Measurements from ENCODE around the gene SOD1. TPM values are rescaled to one million over a fixed set of nuclear protein-coding genes. Genes with fewer than 3 reads are reported as not detected.

SOD1 gene
- total and polyA plus RNA-seq, 2 of the 13 experiments (the other 11 are each of a cell fraction or from before 2014, with no cell fraction given) = 317 to 537 TPM

DNA sequence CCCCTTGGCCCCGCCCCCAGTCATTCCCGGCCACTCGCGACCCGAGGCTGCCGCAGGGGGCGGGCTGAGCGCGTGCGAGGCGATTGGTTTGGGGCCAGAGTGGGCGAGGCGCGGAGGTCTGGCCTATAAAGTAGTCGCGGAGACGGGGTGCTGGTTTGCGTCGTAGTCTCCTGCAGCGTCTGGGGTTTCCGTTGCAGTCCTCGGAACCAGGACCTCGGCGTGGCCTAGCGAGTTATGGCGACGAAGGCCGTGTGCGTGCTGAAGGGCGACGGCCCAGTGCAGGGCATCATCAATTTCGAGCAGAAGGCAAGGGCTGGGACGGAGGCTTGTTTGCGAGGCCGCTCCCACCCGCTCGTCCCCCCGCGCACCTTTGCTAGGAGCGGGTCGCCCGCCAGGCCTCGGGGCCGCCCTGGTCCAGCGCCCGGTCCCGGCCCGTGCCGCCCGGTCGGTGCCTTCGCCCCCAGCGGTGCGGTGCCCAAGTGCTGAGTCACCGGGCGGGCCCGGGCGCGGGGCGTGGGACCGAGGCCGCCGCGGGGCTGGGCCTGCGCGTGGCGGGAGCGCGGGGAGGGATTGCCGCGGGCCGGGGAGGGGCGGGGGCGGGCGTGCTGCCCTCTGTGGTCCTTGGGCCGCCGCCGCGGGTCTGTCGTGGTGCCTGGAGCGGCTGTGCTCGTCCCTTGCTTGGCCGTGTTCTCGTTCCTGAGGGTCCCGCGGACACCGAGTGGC is at the start of gene SOD1 (continued):
- TF ChIP-seq, protein P1, sequence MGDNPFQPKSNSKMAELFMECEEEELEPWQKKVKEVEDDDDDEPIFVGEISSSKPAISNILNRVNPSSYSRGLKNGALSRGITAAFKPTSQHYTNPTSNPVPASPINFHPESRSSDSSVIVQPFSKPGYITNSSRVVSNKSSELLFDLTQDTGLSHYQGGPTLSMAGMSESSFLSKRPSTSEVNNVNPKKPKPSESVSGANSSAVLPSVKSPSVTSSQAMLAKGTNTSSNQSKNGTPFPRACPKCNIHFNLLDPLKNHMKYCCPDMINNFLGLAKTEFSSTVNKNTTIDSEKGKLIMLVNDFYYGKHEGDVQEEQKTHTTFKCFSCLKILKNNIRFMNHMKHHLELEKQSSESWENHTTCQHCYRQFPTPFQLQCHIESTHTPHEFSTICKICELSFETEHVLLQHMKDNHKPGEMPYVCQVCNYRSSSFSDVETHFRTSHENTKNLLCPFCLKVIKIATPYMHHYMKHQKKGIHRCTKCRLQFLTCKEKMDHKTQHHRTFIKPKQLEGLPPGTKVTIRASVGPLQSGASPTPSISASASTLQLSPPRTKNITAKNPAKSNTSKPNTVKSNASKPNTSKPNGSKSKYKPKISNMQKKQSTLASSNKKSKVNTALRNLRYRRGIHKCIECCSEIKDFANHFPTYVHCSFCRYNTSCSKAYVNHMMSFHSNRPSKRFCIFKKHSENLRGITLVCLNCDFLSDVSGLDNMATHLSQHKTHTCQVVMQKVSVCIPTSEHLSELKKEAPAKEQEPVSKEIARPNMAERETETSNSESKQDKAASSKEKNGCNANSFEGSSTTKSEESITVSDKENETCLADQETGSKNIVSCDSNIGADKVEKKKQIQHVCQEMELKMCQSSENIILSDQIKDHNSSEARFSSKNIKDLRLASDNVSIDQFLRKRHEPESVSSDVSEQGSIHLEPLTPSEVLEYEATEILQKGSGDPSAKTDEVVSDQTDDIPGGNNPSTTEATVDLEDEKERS (CRISPR knock-in tag; IDR thresholded peaks at IDR 0.05) = no peak
- TF ChIP-seq ZNF749 (CRISPR knock-in tag; IDR thresholded peaks at IDR 0.05; ENCODE audit: borderline replicate concordance) (peak; percentile 69; the same call in 1 of the 2 replicates), EP300 (IDR thresholded peaks at IDR 0.05; ENCODE audit: low read depth in 2 of 2, low read length in 2 of 2) (no peak), EP300 (CRISPR knock-in tag; IDR thresholded peaks at IDR 0.05; ENCODE audit: borderline replicate concordance) (no peak), CBX1 (IDR thresholded peaks at IDR 0.05; ENCODE audit: low read depth) (peak; percentile 95), MEF2D (CRISPR knock-in tag; IDR thresholded peaks at IDR 0.05) (0 out of 2 replicates have a peak, but pooled peaks have one; percentile 44), AGO2 (optimal IDR thresholded peaks at IDR 0.05; ENCODE audit: low read depth, low read length) (peak; percentile 82), EED (CRISPR knock-in tag; IDR thresholded peaks at IDR 0.05) (peak; percentile 37; the same call in 1 of the 2 replicates)

GRCh38 chr21:31611445-31611844 is 48.0 kb upstream of the SOD1 start:
- BruUV-seq (replicated peaks) = no TSS peak
- H3K4me3 ChIP-seq (replicated peaks in 1 of 3; ENCODE audit: insufficient read depth in 1 of 3, low read depth in 2 of 3, low read length in 3 of 3) = no peak overlapping the region
- 37% methylated on average over 7 of the region's 7 CpGs for WGBS (ENCODE audit: low lambda C conversion rate)
- FAIRE-seq (no peak), DNase-seq (ENCODE audit: low spot score) (no peak), ATAC-seq (no peak)
- ChIA-PET POLR2A (no interaction called here), CTCF (ENCODE audit: low intra/inter-chr PET ratio, low total read pairs) (no interaction called here)
- in situ Hi-C loops (cut with HindIII; ENCODE audit: extremely low pct_ligation_motif_present, low pct_unique_long_range_greater_than_20kb) = no loop called here
- no peaks in the 10 kb centered on the region for H4K20me1 ChIP-seq (ENCODE audit: insufficient read depth, low read length)
- H3K27ac ChIP-seq (ENCODE audit: extremely low read length, insufficient read depth, low read length) = no peak overlapping the region
- intact Hi-C loops (cut with micrococcal nuclease; ENCODE audit: unreplicated experiment) = no loop called here
- H3K36me3 ChIP-seq (replicated peaks in 1 of 2; ENCODE audit: control insufficient read depth in 1 of 2, insufficient read depth in 2 of 2, low read length in 2 of 2) = no peaks in the 10 kb centered on the region
- no peak overlapping the region for H3K9ac ChIP-seq (ENCODE audit: insufficient read depth, low read depth, low read length)
- H3K79me2 ChIP-seq (ENCODE audit: insufficient read depth, low read length) = no peaks in the 10 kb centered on the region
- H3K9me3 ChIP-seq (ENCODE audit: low read length) = no peaks in the 10 kb centered on the region
- no peak overlapping the region for H2AFZ ChIP-seq (ENCODE audit: low read length)
- no peaks in the 10 kb centered on the region for H3K4me1 ChIP-seq (ENCODE audit: insufficient read depth, low read length)
- TF ChIP-seq TSC22D2 (CRISPR knock-in tag; IDR thresholded peaks at IDR 0.05; ENCODE audit: borderline replicate concordance) (no peak), DRAP1 (CRISPR knock-in tag; IDR thresholded peaks at IDR 0.05) (no peak), CEBPB (IDR thresholded peaks at IDR 0.05; ENCODE audit: borderline replicate concordance, low read depth, low read length) (no peak), PRPF4 (IDR thresholded peaks at IDR 0.05; ENCODE audit: low read depth, low read length, poor library complexity, severe bottlenecking) (no peak), SPEN (CRISPR knock-in tag; IDR thresholded peaks at IDR 0.05; ENCODE audit: low read depth) (no peak), POLR2A (IDR thresholded peaks at IDR 0.05; ENCODE audit: insufficient read depth in 1 of 2, low read depth in 2 of 2, low read length in 2 of 2) (no peak), ZNF264 (CRISPR knock-in tag; IDR thresholded peaks at IDR 0.05) (no peak), ETV6 (CRISPR knock-in tag; conservative IDR thresholded peaks at IDR 0.05) (no peak), NFKBIZ (CRISPR knock-in tag; IDR thresholded peaks at IDR 0.05) (no peak), MED1 (CRISPR knock-in tag; IDR thresholded peaks at IDR 0.05) (no peak), ZNF12 (CRISPR knock-in tag; IDR thresholded peaks at IDR 0.05) (no peak)
- TF ChIP-seq, protein P2, sequence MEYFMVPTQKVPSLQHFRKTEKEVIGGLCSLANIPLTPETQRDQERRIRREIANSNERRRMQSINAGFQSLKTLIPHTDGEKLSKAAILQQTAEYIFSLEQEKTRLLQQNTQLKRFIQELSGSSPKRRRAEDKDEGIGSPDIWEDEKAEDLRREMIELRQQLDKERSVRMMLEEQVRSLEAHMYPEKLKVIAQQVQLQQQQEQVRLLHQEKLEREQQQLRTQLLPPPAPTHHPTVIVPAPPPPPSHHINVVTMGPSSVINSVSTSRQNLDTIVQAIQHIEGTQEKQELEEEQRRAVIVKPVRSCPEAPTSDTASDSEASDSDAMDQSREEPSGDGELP (IDR thresholded peaks at IDR 0.05; ENCODE audit: borderline replicate concordance, low read depth) = no peak
- peaks cover 0 to 4% of the 10 kb centered on the region in 2 experiments; a peak in 2 of 5 replicates for H3K27me3 ChIP-seq (ENCODE audit: control insufficient read depth in 1 of 2, insufficient read depth in 2 of 2, low read length in 2 of 2)
- H3K4me2 ChIP-seq (ENCODE audit: low read depth, low read length) = no peak overlapping the region
